Activated CD8-positive, alpha-beta memory T cell treated with anti-CD3 and anti-CD28 coated beads for 1 hour (primary cell): ENCODE results near the gene RPS25.
"Not testable (repeated sequence)": the region's sequence is repeated elsewhere in the genome, so short reads cannot be mapped to it uniquely, and the experiment has no call there.

ENCODE experiments used
- DNase-seq, 2 donors: peaks; one replicate each; pipeline ENCODE4 v3.0.0-alpha.2; 2020; ENCODE audit warnings: low read depth in 1 of 2; ENCODE audit errors: extremely low read depth in 1 of 2

The RPS25 gene

GRCh38 chr11:119018074-119018938 lies at the start of gene RPS25, which contains the start of gene TRAPPC4:
Gene RPS25 (minus strand): TSS chr11:119018343. CDS start chr11:119018284, 59 bp downstream.
Gene TRAPPC4 (plus strand): TSS chr11:119018766. CDS start chr11:119018796, 30 bp downstream.
- DNase-seq: peak; percentile 86 to 88

GRCh38 chr11:119067371-119068222 lies 49.5 kb upstream of the RPS25 start, which contains the start of gene VPS11:
Gene VPS11 (plus strand): TSS chr11:119067818. CDS start chr11:119067824, 6 bp downstream.
- DNase-seq: peak; percentile 91 to 98

- no peak for DNase-seq
Measured at GRCh38 chr11:119065369-119065768, 47.2 kb upstream of the RPS25 start.

GRCh38 chr11:119062779-119063178 lies 44.6 kb upstream of the RPS25 start:
- DNase-seq: no peak

DNA sequence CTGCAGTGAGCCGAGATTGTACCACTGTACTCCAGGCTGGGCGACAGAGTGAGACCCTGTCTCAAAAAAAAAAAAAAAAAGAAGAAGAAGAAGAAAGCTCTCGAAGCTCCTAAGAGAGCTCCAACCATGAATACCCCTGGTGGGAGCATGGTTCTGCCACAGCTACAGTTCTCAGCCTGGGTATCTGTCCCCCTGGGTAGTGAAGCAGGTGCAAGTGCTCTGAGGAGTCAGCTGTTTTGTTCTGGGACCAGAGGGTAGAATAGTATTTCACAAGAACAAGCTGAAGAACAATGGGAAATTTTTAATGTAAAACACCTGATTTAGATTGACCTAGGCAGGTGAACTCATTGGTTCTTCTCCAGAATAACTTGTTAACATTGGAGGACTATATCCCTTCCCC lies 43.1 kb upstream of the RPS25 start:
- no peak for DNase-seq

DNA sequence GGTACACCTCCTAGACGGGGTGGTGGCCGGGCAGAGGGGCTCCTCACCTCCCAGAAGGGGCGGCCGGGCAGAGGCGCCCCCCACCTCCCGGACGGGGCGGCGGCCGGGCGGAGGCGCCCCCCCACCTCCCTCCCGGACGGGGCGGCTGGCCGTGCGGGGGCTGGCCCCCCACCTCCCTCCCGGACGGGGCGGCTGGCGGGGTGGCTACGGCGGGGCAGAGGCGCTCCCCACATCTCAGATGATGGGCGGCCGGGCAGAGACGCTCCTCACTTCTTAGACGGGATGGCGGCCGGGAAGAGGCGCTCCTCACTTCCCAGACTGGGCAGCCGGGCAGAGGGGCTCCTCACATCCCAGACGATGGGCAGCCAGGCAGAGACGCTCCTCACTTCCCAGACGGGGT lies 41.0 kb upstream of the RPS25 start:
- DNase-seq: not testable (repeated sequence)

- DNase-seq: peak; percentile 94 to 99
Measured at GRCh38 chr11:119057000-119057769, 39.0 kb upstream of the RPS25 start, which contains the start of gene HYOU1. Gene HYOU1 (minus strand): TSS chr11:119057205. CDS start chr11:119056160, 1,045 bp downstream.

DNA sequence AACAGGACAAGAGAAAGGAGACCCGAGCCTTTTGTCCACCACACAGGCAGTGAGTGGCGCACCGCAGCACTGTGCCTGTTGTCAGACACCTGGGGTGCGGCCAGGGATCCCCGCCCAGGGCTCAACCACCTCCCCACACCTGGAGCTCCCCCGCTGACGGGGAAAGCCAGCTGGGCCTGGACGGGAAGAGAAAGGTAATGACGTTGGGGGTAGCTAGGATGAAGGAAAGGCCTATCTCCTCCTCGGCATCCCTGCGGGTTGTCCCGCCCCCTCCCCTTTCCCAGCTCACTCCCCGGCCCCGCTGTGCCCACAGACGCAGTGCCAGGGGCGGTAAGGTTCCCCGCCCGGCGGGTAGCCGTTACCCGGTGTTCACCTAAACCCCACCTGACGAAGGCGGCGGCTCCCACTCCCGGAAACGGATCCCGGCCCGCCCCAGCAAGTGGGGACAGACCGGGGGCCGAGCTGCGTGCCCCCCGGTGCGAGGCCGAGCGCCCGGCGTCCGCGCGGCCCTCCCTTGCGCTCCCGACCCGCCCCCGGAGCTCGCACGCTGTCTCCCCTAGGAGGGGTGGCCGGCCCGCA lies 38.4 kb upstream of the RPS25 start:
- peak in 1 of 2 donors; percentile 11 for DNase-seq

DNA sequence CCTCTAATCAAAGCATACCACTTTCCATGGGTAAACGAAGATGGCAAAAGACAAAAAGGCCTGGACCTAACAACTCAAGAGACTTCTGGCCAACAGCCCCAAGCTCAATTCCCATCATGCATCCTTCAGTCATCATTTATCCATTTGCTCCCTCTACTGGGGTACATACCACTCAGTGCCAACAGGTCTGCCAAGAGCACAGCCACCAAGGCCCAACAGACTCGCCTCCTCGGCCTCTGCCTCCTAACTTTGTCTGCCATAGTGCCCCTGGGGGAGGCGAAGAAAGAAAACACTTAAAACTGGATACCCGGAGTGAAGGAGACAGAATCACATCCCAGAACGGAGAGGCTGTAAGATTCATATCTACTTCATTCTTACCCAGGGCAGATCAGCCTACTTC lies 37.8 kb upstream of the RPS25 start:
- no peak for DNase-seq

- no peak for DNase-seq
Measured at GRCh38 chr11:119054418-119054817, 36.3 kb upstream of the RPS25 start.

DNA sequence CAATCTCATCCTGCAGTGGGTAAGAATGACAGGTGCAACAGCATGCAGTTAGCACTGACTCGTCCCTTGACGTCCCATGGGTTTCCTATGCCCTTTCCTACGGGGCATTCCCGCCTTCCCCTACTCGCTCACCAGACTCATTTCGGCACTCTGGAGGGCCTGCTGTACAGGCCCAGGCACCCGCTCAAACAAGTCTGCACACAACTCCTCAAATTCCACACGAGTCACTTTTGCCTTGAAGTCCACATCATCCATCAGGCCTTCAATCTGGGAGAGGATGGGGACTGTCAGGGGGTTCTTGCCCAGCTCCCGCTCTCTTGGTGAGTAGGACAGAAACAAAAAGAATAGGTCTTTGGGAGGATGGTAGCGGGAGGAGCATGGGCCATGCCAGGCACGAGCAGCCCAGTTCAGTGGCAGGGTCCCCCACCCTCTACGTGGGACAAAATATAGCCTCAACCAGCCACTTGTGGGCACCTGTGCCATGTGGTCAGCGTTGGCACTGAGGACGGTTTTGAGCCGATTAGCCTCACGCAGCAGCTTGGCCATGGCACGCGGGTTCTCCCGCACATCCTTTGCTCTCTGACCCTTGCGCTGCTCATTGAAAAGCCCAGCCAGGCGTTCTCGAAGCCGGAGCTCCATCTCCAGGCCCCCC lies 34.1 kb upstream of the RPS25 start:
- no peak for DNase-seq

DNA sequence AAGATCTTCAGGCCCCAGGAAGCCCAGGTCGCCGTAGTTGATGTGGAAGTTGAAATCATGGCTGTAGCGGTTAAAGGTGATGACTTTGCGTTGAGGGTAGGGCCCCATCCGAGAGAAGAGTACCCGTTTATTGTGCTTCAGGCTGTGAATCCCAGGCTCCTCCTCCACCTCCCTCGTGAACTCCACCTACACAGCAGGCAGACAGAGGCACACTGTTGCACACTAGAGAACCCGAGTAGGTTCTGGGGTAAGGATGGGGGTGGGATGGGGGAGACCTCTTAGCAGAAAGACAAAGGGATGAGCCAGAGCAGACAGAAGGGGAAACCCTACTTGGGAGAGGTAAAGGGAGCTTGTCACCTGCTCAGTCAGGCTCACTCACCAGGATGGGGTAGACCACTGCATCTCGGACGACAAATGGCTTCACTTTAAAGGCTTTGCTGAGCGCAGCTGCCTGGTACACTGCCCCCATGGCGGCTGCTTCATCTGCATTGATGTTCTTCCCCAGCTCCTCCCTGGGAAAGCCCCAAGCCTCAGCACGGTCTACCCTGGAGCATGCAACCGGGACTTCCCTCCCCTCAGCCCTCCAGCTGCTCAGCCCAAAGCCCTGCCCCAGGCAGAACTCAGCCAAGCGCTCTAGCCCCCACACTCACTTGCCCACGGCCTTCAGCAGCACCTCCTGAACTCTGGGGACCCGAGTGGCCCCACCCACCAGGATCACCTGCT lies 33.5 kb upstream of the RPS25 start:
- no peak for DNase-seq

GRCh38 chr11:119049081-119049480 lies 30.9 kb upstream of the RPS25 start:
- DNase-seq: no peak

DNA sequence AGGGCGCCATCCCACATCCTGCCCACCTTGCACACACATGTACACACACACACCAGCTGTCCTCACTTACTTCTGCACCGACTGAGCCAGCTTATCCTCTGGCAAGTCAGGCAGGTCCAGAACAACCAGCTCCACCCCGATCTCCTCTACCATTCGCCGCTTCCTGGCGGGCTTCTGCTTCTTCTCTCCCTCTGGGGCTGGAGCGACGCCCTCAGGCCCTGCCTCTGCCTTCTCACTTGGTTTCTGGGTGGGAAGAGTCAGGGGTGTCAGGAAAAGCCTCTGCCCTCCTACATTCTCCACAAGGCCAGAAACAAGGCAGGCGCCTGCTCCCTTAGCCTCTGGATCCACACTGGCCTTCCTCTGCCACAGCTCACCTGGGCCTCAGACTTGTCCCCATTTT lies 30.5 kb upstream of the RPS25 start:
- DNase-seq: no peak

DNA sequence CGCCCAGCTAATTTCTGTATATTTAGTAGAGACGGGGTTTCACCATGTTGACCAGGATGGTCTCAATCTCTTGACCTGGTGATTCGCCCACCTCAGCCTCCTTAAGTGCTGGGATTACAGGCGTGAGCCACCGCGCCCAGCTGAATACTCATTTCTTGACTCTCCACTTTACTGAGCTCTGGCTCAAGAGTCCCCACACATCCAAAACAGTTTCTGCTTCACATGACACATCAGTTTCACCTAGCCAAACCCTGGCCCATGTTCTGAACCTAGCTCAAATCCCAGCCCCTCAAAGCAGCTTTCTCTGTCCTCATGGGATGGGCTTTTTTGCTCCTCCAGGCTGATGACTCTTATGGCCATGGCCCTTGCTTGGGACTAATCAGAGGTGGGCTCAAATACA lies 29.1 kb upstream of the RPS25 start:
- DNase-seq: no peak

DNA sequence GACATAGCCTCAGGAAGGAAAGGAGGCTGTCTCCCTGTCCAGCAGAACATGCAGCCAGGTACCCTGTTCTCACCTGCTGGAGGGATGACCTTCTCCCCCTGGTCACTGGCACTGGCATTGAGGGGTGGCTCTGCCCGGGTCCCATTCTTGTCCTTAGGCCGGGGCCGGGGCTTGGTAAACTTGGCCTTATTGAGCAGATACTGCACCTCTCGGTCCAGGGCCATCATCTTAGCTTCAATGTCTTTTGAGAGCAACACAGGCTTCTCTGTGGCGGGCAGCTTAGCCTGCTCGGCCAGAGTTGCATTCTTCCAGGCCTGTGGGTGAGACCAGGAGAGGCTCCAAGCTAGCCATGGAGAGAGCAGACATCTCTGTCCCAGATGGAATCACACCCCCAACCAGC lies 28.3 kb upstream of the RPS25 start:
- no peak for DNase-seq

GRCh38 chr11:119044708-119045107 lies 26.6 kb upstream of the RPS25 start:
- DNase-seq: no peak

- no peak for DNase-seq
Measured at GRCh38 chr11:119042927-119043326, 24.8 kb upstream of the RPS25 start.

GRCh38 chr11:119041821-119042514 lies 23.8 kb upstream of the RPS25 start:
- no peak for DNase-seq
